LNCAP (cell line): ENCODE data around the gene RC3H2.

ENCODE experiments used
- TF ChIP-seq, protein P1 (sequence below): fragments of 450-650 bp; IDR thresholded peaks from 2 replicates; pipeline ENCODE4 v1.5.1; 2017; ENCODE audit warnings: mild to moderate bottlenecking

The RC3H2 gene

DNA sequence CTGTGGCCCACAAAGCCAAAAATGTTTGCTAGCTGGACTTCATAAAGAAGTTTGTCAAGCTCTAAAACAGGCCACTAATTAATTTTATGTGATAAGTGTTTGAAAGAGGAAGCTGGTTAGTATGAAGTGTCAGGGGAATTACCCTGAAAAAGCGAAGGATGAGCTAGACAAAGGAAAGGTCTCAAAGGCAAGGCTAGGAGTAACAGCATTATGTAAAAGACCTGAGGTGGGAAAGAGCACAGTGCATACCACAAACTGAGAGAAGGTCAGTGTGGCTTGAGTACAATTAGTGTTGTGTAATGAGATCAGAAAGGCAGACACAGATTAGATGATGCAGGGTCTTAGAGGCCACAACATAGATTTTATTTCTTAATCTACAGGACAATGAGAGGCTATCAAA, 29.6 kb downstream of the RC3H2 start:
- TF ChIP-seq, protein P1, sequence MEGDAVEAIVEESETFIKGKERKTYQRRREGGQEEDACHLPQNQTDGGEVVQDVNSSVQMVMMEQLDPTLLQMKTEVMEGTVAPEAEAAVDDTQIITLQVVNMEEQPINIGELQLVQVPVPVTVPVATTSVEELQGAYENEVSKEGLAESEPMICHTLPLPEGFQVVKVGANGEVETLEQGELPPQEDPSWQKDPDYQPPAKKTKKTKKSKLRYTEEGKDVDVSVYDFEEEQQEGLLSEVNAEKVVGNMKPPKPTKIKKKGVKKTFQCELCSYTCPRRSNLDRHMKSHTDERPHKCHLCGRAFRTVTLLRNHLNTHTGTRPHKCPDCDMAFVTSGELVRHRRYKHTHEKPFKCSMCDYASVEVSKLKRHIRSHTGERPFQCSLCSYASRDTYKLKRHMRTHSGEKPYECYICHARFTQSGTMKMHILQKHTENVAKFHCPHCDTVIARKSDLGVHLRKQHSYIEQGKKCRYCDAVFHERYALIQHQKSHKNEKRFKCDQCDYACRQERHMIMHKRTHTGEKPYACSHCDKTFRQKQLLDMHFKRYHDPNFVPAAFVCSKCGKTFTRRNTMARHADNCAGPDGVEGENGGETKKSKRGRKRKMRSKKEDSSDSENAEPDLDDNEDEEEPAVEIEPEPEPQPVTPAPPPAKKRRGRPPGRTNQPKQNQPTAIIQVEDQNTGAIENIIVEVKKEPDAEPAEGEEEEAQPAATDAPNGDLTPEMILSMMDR: no peak

DNA sequence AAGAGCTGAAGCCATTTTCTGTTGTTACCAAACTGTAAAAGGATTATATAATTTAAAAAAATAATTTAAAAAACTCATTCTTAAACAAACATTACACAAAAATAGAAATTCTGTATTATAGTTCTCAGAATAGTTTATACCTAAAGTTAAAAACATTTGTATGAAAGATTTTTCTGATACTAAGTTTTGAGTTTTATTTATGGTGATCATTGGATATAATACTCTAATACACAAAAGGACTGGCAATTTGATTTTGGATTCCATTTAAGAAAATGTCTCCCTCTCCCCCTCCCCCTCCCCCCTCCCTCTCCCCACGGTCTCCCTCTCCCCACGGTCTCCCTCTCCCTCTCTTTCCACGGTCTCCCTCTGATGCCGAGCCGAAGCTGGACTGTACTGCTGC, 39.1 kb downstream of the RC3H2 start:
- TF ChIP-seq, protein P1: no peak

DNA sequence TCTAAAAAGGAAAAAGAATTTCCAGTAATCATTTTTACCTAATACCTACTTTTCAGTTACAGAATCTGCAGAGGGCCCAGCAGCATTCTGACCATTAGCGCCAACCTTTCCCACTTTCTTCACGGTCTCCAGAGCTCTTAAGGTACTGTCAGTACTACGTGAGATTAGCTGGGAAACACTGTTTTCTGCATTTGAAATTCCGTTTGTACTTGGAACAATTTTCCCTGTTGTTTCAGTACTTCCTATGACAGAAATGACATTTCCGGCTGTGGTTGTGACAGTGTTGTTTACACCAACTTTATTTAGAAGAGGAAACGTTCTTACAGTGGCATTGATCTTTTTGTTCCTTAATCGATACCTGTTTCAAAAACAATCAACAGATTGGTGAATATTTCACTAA, 39.9 kb downstream of the RC3H2 start:
- TF ChIP-seq, protein P1: no peak

DNA sequence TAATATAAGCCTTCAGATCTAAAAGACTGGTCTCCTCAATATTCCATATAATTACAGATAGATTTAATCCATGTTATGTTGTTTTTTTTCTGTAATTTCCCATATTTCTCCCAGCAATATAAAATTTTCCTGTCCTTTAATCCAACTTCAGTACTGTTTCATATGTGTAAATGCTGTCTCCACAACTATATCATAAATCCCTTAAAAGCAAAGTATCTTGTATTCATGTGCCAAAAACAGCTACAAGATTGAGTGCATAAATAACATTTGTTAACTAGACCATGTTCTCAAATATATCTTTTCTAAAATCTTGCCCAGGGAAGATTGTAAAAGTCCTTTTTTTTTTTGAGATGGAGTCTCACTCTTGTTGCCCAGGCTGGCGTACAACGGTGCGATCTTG, 41.8 kb downstream of the RC3H2 start:
- TF ChIP-seq, protein P1: no peak

DNA sequence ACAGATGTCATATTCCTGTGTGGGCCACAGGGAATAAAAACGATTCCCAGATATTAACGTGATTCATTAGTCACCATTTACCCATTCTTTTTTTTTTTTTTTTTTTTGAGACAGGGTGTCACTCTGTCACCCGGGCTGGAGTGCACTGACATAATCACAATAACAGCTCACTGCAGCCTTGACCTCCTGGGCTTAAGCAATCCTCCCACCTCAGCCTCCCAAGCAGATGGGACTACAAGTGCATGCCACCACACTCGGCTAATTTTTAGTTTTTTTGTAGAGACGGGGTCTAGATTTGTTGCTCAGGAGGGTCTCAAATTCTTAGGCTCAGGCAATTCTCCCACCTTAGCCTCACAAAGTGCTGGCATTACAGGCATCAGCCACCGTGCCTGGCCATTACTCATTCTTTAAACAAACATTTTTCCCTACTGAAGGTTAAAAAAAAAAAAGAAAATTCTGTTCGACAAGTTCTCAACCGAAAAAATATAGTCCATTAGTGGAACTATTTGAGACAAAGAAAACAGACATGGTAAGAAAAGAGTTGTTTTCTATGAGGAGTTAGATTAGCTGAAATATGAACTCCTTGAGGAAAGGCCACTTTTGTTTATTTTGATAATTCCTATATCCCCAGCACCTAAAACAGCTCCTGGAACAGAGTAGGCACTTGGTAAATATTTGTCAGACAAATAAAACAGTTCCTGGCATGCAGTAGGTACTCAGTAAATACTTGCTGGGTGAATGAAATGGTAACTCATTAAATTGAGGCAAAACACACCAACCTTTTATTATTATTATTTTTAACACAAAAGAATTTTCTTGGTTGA, 44.6 kb downstream of the RC3H2 start:
- TF ChIP-seq, protein P1: no peak

DNA sequence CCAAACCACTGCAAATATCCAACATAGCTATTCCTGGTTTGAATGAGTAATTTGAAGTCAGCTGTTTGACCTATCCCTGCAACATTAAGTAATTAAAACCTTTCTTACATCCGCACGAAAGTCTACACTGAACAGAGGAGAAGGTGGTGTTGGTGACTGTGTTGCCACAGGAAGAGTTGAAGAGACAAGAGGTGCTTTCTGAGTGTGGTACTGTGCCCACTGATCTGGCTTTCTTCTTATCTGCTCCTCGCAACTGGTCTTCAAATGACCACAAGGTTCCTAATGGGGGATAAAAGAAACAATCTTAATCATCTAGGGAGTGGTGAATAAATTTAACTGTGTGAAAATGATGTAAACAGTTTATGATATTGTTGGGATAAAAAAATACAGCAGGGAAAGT, 47.3 kb downstream of the RC3H2 start:
- TF ChIP-seq, protein P1: no peak

DNA sequence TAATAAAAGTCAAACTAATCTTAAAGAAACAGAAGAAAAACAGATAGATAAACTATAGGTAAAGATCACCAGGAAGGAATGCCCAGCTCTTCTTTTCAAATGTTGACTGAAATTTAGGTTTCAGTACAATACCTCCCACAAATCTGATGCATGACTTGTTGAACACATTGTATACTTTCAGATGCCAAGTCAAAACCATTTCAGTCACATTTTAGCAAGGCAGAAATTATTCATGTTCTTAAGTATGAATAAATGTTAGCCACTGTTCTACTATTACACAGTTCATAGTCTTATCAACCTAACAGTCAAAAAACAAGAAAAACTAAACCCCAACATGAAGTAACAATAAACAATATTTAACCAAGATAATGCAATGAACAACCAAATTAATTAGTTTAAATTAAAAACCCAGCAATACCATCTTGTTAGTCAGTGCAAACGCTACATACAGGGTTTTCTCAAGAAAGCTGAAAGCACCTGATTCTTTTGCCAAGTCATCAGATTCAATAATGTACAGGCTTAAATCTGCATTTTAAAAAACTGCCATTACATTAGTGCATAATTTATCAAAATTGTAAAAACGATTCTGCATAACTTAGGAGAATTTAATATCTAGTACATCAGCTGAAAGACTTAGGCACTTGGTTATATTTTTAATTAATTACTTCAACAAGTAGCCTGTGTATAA, 56.8 kb downstream of the RC3H2 start:
- TF ChIP-seq, protein P1: no peak
